ENCODE data around the gene COL4A2.
"Not testable (repeated sequence)": the region's sequence is repeated elsewhere in the genome, so short reads cannot be mapped to it uniquely, and the experiment has no call there.

COL4A2 gene

GRCh38 chr13:110523180-110523579 lies 216.1 kb downstream of the COL4A2 start:
- no peak for FAIRE-seq

- no peak for FAIRE-seq
These were observed 216.9 kb downstream of the COL4A2 start for GRCh38 chr13:110523838-110524540.

- no peak for FAIRE-seq
These were observed 217.6 kb downstream of the COL4A2 start for GRCh38 chr13:110524541-110525257.

DNA sequence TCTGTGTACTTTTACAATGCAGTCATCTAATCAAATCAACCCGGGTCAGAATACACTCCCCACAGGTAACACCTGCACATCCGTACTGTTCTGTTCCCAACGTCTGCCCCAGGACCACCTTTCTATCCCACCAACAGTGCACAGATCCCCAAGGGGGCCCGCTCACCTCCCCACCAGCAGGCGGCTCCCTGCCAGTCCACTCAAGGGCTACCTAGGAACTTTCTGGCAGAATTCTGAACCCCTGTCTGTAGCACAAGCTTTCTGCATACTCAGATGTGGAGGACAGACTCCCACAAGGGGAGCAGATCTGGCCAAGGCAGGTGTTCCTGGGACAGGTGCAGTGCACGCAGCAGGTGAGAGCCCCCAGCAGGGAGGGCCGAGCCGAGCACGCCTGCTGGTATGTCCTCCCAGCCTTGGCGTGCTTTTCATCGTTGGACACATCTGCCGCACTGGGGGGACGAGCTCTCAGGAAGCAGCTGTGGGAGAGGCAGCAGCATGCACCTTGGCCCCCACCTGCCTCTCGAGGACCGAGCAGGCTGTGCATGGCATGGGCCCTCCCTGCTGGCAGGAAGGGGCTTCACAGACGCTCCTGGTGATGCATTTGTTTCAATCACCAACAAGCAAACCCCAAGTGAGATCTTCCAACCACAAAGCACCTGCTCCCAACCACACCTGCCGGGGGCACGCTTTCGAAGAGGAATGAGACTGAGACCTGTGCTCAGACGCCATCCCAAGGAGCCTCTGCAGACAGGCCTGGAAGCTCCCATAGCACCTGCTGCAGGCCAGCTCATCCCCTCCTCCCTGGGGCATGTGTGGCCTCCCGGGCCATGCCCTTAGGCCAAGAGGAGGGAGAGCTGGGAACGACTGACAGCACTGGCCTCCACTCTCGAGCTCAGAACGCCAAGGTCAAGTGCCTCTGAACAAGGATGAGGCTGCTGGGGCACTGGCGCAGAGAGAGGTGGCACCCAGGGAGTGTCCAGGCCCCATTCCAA lies 218.5 kb downstream of the COL4A2 start:
- FAIRE-seq, result no peak

GRCh38 chr13:110528371-110528770 lies 221.3 kb downstream of the COL4A2 start:
- no peak for FAIRE-seq

- FAIRE-seq, result no peak
These were observed 221.8 kb downstream of the COL4A2 start for GRCh38 chr13:110528911-110529310.

GRCh38 chr13:110529522-110530311 lies 222.6 kb downstream of the COL4A2 start:
- no peak for FAIRE-seq

GRCh38 chr13:110531100-110531499 lies 224.0 kb downstream of the COL4A2 start:
- no peak for FAIRE-seq

DNA sequence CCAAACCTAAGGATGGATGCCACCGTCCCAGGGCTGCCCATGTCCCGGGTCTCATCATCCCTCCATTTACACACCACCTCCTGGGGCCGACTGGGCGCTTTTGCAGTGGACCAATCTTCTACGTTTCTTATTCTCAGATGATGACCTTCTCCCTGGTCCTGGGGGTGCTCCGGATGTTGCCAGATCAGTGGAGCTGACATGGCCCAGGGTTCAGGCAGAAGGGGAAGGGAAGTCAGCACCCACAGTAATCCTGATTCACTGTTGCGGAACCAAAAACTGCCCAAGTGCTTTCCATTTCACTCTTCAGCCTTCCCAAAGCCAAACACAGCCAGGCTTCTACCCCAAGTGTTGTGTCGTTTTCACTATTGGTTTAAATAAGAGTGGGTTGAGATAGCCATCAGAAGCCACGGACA lies 224.6 kb downstream of the COL4A2 start:
- FAIRE-seq, result no peak

DNA sequence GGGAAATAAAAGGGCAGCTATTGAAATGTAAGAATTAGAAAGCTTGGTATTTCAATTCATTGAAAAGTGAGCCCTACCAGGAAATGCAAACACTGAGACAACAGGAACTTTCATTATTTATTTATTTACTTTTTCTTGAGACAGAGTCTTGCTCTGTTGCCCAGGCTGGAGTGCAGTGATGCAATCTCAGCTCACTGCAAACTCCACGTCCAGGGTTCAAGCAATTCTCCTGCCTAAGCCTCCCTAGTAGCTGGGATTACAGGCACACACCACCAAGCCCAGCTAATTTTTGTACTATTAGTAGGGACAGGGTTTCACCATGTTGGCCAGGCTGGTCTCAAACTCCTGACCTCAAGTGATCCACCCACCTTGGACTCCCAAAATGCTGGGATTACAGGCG lies 225.2 kb downstream of the COL4A2 start:
- not testable (repeated sequence) for FAIRE-seq

- no peak for FAIRE-seq
These were observed 226.9 kb downstream of the COL4A2 start for GRCh38 chr13:110533771-110534670.

GRCh38 chr13:110535526-110535925 lies 228.4 kb downstream of the COL4A2 start:
- FAIRE-seq, result no peak

- FAIRE-seq, result no peak
These were observed 229.1 kb downstream of the COL4A2 start for GRCh38 chr13:110536006-110536693.

DNA sequence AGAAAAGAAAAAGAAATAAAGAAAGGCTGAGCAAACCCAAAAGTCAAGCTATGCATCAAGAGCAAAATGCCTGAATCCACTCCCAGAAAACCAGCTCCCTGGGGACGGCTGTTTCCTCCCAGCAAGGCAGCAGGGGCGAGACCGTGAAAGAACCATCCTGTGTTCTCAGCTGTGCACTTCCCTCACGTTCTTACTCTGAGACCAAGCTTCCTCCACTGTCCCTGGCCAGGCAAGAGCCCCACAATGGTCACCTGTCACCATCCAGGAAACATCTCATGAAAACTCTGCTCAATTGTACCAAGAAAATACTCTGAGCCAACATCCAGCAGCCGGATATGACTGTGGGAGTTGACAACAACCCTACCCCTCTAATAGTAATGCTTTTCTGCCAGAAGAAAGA lies 231.5 kb downstream of the COL4A2 start:
- no peak for FAIRE-seq

DNA sequence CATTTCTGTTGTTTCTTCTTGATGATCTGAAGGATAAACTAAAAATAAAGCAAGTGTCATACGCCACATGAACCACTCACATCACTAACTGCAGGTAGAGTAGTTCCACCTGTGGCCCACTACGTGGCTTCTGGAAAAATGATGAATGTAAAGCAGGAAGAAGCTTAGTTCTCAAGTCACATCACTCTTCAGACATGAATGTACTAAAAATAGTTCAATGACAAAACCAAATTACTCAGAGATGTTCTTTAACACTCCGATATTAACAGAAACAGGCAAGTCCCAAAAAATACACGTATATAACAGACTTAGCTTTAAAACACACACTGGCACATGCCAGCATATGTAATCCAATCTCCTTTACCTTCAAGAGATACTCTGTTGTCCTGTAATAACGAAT lies 232.8 kb downstream of the COL4A2 start:
- no peak for FAIRE-seq

GRCh38 chr13:110540871-110541525 lies 233.9 kb downstream of the COL4A2 start:
- no peak for FAIRE-seq

DNA sequence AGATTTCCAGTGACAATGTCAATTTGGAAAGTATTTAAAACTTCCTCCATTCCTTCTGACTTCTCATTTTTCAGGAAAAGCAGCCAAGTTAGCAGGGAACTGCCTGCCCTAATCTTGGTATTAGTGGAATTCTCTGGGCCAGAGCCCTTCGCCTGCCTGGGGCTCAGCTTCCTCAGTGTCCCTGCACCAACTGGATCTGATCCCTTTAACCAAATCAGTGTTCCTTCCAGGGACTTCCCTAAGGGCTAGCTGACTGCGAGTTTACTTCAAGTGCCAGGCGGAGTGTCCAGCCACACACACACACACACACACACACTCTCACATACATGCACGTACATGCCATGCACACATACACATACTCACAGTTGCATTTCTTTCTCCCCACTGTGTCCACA lies 234.4 kb downstream of the COL4A2 start:
- FAIRE-seq, result no peak

GRCh38 chr13:110542169-110542796 lies 235.2 kb downstream of the COL4A2 start:
- no peak for FAIRE-seq

GRCh38 chr13:110546378-110546777 lies 239.3 kb downstream of the COL4A2 start:
- FAIRE-seq, result no peak

- FAIRE-seq, result no peak
These were observed 239.8 kb downstream of the COL4A2 start for GRCh38 chr13:110546926-110547325.

Measured in A204.1 (cell line).